Esophagus muscularis mucosa (tissue), 4 donors: ENCODE results near the gene VSX1. TPM values are rescaled to one million over a fixed set of nuclear protein-coding genes. Genes with fewer than 3 reads are reported as not detected.

Source experiments
- DNase-seq: peaks from one replicate; pipeline ENCODE4 v3.0.0-alpha.2; 2017; ENCODE audit errors: extremely low spot score
- H3K27ac ChIP-seq, 4 donors: fragments of 200-600 bp; sonication (generic); replicated peaks in 1 of 4; 1 replicate in 3 of 4; 2 replicates in 1 of 4; pipeline ENCODE4 v1.5.1; 2016 to 2019; ENCODE audit warnings: mild to moderate bottlenecking in 1 of 4
- H3K27me3 ChIP-seq, 4 donors: fragments of 200-600 bp; sonication (generic); one replicate each; pipeline versions ENCODE4 v1.5.1 to v1.6.0; 2016 to 2019
- H3K36me3 ChIP-seq, 4 donors: fragments of 200-600 bp; sonication (generic); one replicate each; pipeline ENCODE4 v1.5.1; 2016 to 2019
- H3K4me1 ChIP-seq, 4 donors: fragments of 200-600 bp; sonication (generic); one replicate each; pipeline ENCODE4 v1.5.1; 2016 to 2019
- H3K4me3 ChIP-seq, 4 donors: fragments of 200-600 bp; sonication (generic); 1 replicate in 2 of 4; 2 replicates in 2 of 4; pipeline ENCODE4 v1.5.1; 2016 to 2019; ENCODE audit warnings: mild to moderate bottlenecking in 4 of 4, moderate library complexity in 1 of 4
- H3K9me3 ChIP-seq, 4 donors: fragments of 200-600 bp; sonication (generic); 1 replicate in 3 of 4; 2 replicates in 1 of 4; pipeline ENCODE4 v1.5.1; 2016 to 2019
- EP300 ChIP-seq: sonication (generic); formaldehyde crosslinking; IDR thresholded peaks from one replicate; pipeline ENCODE4 v1.6.1; 2017; ENCODE audit warnings: antibody characterized with exemption
- POLR2A ChIP-seq: fragments of 450-650 bp; IDR thresholded peaks from one replicate; pipeline ENCODE4 v1.6.1; 2017; ENCODE audit warnings: antibody characterized with exemption, moderate library complexity, mild to moderate bottlenecking, low read depth
- POLR2AphosphoS5 ChIP-seq, 2 donors: sonication (generic); formaldehyde crosslinking; IDR thresholded peaks; one replicate each; pipeline ENCODE4 v1.6.1; 2017; ENCODE audit warnings: antibody characterized with exemption in 2 of 2
- WGBS: methylation state at CpG from one replicate; pipeline ENCODE4 v1.1.5; 2018; 5-methylcytosine and 5-hydroxymethylcytosine counted together
- intact Hi-C: fragments of 100-400 bp; cut with DNase I; formaldehyde crosslinking; loops from one replicate; pipeline ENCODE4 v1.15.1; 2023
- total RNA-seq, 4 donors: library from RNA; depleted of rRNA; stranded (reverse); fragments of >200 nt; gene quantifications; one replicate each; pipeline versions ENCODE4 v1.1.0 to v1.2.1, GENCODE V29; 2016
- TF ChIP-seq, protein P1 (sequence below), 3 experiments: fragments of 200-600 bp in 2 of 3; fragments of 450-650 bp in 1 of 3; sonication (generic) in 2 of 3; IDR thresholded peaks; one replicate each; pipeline ENCODE4 v1.5.1; 2017 to 2019; ENCODE audit warnings: antibody characterized with exemption in 3 of 3, mild to moderate bottlenecking in 2 of 3, moderate library complexity in 1 of 3

VSX1 gene
- under 1 TPM in 1 of 4 donors, not detected in 3; 0.83 TPM for total RNA-seq

DNA sequence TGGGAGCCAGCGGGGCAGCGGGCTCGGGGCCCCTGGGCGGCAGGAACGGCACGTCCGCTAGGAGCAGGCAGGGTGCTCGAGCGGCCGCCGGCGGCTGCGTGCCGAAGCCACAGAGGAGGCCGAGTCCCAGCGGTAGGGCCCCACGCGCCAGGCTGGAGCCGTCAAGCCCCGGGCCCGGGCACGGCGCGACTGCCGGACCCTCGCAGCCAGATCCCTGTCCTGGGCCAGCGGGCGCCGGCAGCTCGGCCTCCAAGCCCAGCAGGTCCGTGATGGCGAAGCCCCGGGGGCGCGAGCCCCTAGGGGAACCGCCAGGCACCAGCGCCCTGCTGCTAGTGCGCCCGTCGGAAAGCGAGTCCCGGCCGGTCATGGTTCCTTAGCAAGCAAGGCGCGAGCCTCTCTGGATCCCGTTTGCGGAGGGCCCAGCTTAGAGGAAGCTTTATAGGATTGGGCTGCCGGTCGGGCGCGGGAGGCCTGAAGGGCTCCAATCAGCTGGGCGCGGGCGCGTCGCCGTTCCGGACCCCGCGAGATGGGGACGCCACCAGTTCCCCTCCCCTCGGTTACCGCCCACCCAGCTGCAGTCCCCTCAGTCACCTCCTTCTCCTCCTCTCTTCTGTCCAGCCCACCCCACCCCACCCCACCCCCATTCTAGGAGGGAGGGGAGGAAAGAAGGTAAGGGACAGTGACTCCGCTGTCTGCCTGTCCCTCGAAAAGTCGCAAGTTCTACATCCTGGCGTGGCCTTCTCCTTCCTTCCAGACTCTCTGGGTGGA is at the start of gene VSX1:
TSS of gene VSX1 (minus strand) at position 412 of the 768 bp plus-strand sequence. CDS start at position 367, 45 bp downstream.
- peaks cover 22 to 50% (median 49%) of the 10 kb centered on the region in 4 donors for H3K4me1 ChIP-seq
- intact Hi-C loops = loop anchor here (5.0 kb wide), 1 partner anchor 95 kb away; no protein-coding TSS in a partner anchor
- H3K27ac ChIP-seq = no peak within 1 kb of the TSS
- 4% methylated on average over 17 of the region's 67 CpGs for WGBS
- H3K36me3 ChIP-seq = no peaks in the 10 kb centered on the region
- no peaks in the 10 kb centered on the region for H3K9me3 ChIP-seq
- no peak for TF ChIP-seq EP300
- TF ChIP-seq, protein P1, sequence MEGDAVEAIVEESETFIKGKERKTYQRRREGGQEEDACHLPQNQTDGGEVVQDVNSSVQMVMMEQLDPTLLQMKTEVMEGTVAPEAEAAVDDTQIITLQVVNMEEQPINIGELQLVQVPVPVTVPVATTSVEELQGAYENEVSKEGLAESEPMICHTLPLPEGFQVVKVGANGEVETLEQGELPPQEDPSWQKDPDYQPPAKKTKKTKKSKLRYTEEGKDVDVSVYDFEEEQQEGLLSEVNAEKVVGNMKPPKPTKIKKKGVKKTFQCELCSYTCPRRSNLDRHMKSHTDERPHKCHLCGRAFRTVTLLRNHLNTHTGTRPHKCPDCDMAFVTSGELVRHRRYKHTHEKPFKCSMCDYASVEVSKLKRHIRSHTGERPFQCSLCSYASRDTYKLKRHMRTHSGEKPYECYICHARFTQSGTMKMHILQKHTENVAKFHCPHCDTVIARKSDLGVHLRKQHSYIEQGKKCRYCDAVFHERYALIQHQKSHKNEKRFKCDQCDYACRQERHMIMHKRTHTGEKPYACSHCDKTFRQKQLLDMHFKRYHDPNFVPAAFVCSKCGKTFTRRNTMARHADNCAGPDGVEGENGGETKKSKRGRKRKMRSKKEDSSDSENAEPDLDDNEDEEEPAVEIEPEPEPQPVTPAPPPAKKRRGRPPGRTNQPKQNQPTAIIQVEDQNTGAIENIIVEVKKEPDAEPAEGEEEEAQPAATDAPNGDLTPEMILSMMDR (IDR thresholded peaks at IDR 0.05) = no peak
- TF ChIP-seq POLR2A = no peak
- TF ChIP-seq POLR2AphosphoS5 (IDR thresholded peaks at IDR 0.05) = no peak
- no peak within 1 kb of the TSS for H3K4me3 ChIP-seq
- H3K27me3 ChIP-seq = peaks cover 5 to 84% (median 53%) of the 10 kb centered on the region in 4 donors
- DNase-seq = no peak

DNA sequence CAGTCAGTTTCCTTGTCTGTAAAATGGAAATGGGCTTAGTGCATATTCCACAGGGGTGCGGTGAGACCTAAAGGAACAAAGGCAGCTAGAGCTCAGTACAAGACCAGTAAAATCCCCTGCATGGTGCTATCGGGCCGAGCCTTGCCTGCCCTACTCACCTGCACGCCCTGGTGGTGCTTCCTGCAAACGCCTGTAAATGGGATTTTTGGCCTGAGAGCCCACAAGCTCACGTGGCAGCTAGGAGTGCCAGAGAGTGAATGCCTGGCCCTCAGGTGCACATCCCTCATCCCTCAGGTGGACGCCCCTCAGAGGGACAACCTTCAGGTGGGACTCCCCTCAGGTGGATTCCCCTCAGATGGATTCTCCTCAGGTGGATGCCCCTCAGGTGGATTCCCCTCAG is 48.0 kb upstream of the VSX1 start:
- no peaks in the 10 kb centered on the region for H3K27me3 ChIP-seq
- H3K27ac ChIP-seq = no peak overlapping the region
- no peaks in the 10 kb centered on the region for H3K4me1 ChIP-seq
- TF ChIP-seq EP300 (no peak), POLR2A (no peak)
- TF ChIP-seq, protein P1 (IDR thresholded peaks at IDR 0.05) = no peak
- 93% methylated on average over 6 of the region's 7 CpGs for WGBS
- H3K4me3 ChIP-seq = no peak overlapping the region
- DNase-seq = no peak
- intact Hi-C loops = no loop called here
- no peaks in the 10 kb centered on the region for H3K36me3 ChIP-seq
- no peaks in the 10 kb centered on the region for H3K9me3 ChIP-seq

DNA sequence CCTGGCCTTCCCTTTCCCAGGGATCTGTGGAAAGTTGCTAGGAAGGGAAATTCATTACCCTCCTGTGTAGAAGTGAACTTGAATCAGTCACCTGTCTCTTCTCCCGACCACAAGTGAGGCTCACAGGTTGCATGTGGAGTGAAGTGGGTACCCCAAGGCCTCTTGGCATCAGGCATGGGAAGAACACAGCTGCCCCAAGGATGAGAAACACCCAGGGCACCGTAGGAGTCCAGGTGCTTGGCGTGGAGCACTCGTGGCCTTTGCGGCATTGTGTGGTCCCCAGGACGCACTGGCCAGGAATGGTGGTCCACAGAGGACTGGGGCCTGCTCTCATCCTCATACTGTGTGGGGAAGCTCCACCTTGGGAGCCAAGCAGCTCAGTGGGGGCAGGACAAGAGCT is 47.5 kb upstream of the VSX1 start:
- Histone ChIP-seq H3K4me3 (no peak overlapping the region), H3K4me1 (no peaks in the 10 kb centered on the region), H3K27ac (no peak overlapping the region), H3K36me3 (no peaks in the 10 kb centered on the region), H3K9me3 (no peaks in the 10 kb centered on the region), H3K27me3 (no peaks in the 10 kb centered on the region)
- intact Hi-C loops = no loop called here
- 91% methylated on average over 1 of the region's 6 CpGs for WGBS
- TF ChIP-seq EP300 = no peak
- TF ChIP-seq POLR2AphosphoS5 (IDR thresholded peaks at IDR 0.05) = no peak
- TF ChIP-seq, protein P1 (IDR thresholded peaks at IDR 0.05) = no peak
- TF ChIP-seq POLR2A = no peak
- DNase-seq = peak; percentile 47

DNA sequence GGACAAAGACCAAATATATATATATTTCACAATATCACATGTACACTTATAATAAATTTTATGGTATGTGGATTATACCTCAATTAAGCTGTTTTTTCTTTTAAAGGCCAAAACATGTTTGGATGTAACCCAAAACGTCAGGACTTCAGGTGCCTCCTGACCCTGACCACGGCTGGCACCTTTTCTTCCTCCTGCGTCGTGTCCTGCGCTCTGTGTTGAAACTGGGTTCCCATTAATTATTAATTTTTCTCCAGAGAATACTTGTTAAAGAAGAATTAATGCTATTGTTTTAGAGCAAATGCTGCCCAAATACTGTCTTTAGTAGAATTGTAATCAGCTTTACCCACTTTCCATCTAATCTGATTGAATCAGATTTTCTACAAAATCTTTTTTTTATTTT is 46.7 kb upstream of the VSX1 start:
- H3K4me1 ChIP-seq = no peaks in the 10 kb centered on the region
- no peak overlapping the region for H3K4me3 ChIP-seq
- intact Hi-C loops = no loop called here
- TF ChIP-seq, protein P1 (IDR thresholded peaks at IDR 0.05) = no peak
- TF ChIP-seq POLR2A (no peak), EP300 (no peak), POLR2AphosphoS5 (IDR thresholded peaks at IDR 0.05) (no peak)
- peak; percentile 45 for DNase-seq
- H3K27ac ChIP-seq = no peak overlapping the region
- no peaks in the 10 kb centered on the region for H3K36me3 ChIP-seq
- WGBS = 85% methylated on average over 5 of the region's 5 CpGs
- no peaks in the 10 kb centered on the region for H3K9me3 ChIP-seq
- H3K27me3 ChIP-seq = no peaks in the 10 kb centered on the region
